ENCODE measurements around the gene DTNBP1. TPM values are rescaled to one million over a fixed set of nuclear protein-coding genes. Genes with fewer than 3 reads are reported as not detected.
A peak's percentile ranks its signal among the peaks of the same experiment; 100 is the strongest.

Gene DTNBP1
- total RNA-seq, 1 donor from 2014 or later = 19.4 TPM

- no peaks in the 10 kb centered on the region for H3K9me3 Mint-ChIP-seq
- H3K4me3 Mint-ChIP-seq = no peak overlapping the region
- no peak for DNase-seq (ENCODE audit: low spot score in 2 of 2, unreplicated experiment in 2 of 2)
- H3K4me1 Mint-ChIP-seq = peaks cover 18% of the 10 kb centered on the region
- no peak overlapping the region for H3K27ac Mint-ChIP-seq
- TF ChIP-seq, protein P1, sequence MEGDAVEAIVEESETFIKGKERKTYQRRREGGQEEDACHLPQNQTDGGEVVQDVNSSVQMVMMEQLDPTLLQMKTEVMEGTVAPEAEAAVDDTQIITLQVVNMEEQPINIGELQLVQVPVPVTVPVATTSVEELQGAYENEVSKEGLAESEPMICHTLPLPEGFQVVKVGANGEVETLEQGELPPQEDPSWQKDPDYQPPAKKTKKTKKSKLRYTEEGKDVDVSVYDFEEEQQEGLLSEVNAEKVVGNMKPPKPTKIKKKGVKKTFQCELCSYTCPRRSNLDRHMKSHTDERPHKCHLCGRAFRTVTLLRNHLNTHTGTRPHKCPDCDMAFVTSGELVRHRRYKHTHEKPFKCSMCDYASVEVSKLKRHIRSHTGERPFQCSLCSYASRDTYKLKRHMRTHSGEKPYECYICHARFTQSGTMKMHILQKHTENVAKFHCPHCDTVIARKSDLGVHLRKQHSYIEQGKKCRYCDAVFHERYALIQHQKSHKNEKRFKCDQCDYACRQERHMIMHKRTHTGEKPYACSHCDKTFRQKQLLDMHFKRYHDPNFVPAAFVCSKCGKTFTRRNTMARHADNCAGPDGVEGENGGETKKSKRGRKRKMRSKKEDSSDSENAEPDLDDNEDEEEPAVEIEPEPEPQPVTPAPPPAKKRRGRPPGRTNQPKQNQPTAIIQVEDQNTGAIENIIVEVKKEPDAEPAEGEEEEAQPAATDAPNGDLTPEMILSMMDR (IDR thresholded peaks at IDR 0.05; ENCODE audit: unreplicated experiment) = no peak
- H3K27me3 Mint-ChIP-seq (ENCODE audit: low read depth) = no peaks in the 10 kb centered on the region
- peaks cover 36% of the 10 kb centered on the region for H3K36me3 Mint-ChIP-seq
Observed at GRCh38 chr6:15496345-15497131, 166.3 kb downstream of the DTNBP1 start.

DNA sequence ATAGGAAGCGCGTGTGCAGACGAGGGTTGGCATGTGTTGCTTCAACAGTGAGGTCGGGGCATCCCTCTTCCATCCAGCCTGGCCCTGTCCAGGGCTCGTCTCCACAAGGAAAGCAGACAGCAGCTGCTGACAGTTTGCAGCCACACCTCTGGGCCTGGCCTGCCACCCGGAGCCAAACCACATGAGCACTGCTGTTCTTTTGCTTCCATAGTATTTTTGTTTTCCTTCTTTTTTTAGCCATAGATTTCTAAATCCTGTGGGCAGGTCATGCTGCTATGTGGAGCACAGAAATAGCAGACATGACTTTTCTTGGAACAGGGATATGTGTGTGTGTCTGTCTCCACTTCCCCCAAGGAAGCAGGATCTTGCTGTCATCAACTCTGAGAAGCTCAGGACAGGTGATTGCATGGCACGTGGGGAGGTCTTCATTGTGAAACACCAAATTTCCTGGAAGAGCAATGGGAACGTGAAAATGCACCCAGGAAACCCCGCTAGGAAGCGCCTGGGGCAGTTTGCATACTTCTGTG lies 167.4 kb downstream of the DTNBP1 start:
- TF ChIP-seq, protein P1 (IDR thresholded peaks at IDR 0.05; ENCODE audit: unreplicated experiment) = no peak
- Mint-ChIP-seq H3K4me3 (no peak overlapping the region), H3K27me3 (ENCODE audit: low read depth) (no peaks in the 10 kb centered on the region), H3K4me1 (peaks cover 16% of the 10 kb centered on the region), H3K27ac (no peak overlapping the region), H3K36me3 (peaks cover 27% of the 10 kb centered on the region), H3K9me3 (no peaks in the 10 kb centered on the region)
- no peak for DNase-seq (ENCODE audit: low spot score in 2 of 2, unreplicated experiment in 2 of 2)

GRCh38 chr6:15493437-15494168 lies 169.2 kb downstream of the DTNBP1 start:
- H3K27me3 Mint-ChIP-seq (ENCODE audit: low read depth) = no peaks in the 10 kb centered on the region
- no peak for DNase-seq (ENCODE audit: low spot score in 2 of 2, unreplicated experiment in 2 of 2)
- TF ChIP-seq, protein P1 (IDR thresholded peaks at IDR 0.05; ENCODE audit: unreplicated experiment) = no peak
- peaks cover 16% of the 10 kb centered on the region for H3K4me1 Mint-ChIP-seq
- no peak overlapping the region for H3K4me3 Mint-ChIP-seq
- peaks cover 38% of the 10 kb centered on the region for H3K36me3 Mint-ChIP-seq
- no peaks in the 10 kb centered on the region for H3K9me3 Mint-ChIP-seq
- H3K27ac Mint-ChIP-seq = no peak overlapping the region

DNA sequence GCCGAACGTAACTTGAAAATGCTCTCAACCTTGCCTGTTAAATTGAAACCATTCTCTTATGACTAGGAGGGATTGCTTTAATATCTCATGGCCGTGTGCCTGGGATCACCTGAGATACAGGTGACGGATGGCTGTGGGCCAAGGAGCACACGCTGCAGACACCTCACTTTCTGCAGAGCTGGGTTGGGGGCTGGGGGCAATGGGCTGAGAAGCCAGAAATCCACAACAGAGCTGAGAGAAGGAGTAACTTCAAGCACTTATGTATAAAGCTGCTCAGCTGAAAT lies 170.9 kb downstream of the DTNBP1 start:
- Mint-ChIP-seq H3K4me3 (no peak overlapping the region), H3K36me3 (peaks cover 31% of the 10 kb centered on the region), H3K9me3 (no peaks in the 10 kb centered on the region), H3K27ac (no peak overlapping the region), H3K27me3 (ENCODE audit: low read depth) (no peaks in the 10 kb centered on the region), H3K4me1 (peaks cover 16% of the 10 kb centered on the region)
- no peak for DNase-seq (ENCODE audit: low spot score in 2 of 2, unreplicated experiment in 2 of 2)
- TF ChIP-seq, protein P1 (IDR thresholded peaks at IDR 0.05; ENCODE audit: unreplicated experiment) = no peak

DNA sequence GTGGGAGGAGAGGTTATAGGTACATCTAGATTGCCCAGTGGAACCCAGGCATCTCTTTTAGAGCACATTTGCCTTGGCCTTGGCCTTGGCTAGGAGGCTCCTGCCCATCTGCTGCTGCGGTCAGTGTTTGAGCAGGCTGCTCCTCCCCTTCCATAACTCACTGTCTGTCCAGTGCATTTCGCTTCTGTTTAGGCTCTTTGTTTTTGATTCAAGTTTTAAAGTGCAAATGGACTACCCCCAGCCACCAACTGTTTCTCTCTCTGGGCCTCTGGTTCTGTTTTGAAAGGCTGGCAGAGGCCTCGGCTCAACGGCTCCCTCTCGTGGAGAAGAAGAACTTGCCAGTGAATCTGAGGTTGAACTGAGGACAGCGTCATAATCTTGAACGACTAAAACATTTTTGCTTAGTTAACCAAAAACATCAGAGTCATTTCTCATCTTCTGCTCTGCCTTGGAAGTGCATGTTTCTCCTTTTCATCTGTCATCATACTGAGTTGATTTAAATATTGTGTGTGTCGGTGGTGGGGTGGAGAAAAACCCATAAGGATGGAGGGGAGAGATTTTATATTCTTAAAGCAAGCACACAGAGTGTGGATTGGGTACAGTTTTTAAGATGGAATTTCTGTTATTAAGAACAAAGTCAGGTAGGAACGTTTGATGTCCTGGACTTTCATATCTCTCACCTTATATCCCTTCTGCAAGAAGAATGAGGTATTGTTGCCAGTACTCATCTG lies 171.4 kb downstream of the DTNBP1 start:
- H3K36me3 Mint-ChIP-seq = peaks cover 33% of the 10 kb centered on the region
- no peaks in the 10 kb centered on the region for H3K9me3 Mint-ChIP-seq
- no peak overlapping the region for H3K27ac Mint-ChIP-seq
- no peaks in the 10 kb centered on the region for H3K27me3 Mint-ChIP-seq (ENCODE audit: low read depth)
- DNase-seq (ENCODE audit: low spot score in 2 of 2, unreplicated experiment in 2 of 2) = peak in 1 of 2 experiments; percentile 69
- no peak overlapping the region for H3K4me3 Mint-ChIP-seq
- peaks cover 16% of the 10 kb centered on the region for H3K4me1 Mint-ChIP-seq
- TF ChIP-seq, protein P1 (IDR thresholded peaks at IDR 0.05; ENCODE audit: unreplicated experiment) = peak; percentile 75
